ENCODE results near the gene OTOG. TPM values are rescaled to one million over a fixed set of nuclear protein-coding genes. Genes with fewer than 3 reads are reported as not detected.

OTOG gene
- polyA plus RNA-seq, 2 donors = not detected

DNA sequence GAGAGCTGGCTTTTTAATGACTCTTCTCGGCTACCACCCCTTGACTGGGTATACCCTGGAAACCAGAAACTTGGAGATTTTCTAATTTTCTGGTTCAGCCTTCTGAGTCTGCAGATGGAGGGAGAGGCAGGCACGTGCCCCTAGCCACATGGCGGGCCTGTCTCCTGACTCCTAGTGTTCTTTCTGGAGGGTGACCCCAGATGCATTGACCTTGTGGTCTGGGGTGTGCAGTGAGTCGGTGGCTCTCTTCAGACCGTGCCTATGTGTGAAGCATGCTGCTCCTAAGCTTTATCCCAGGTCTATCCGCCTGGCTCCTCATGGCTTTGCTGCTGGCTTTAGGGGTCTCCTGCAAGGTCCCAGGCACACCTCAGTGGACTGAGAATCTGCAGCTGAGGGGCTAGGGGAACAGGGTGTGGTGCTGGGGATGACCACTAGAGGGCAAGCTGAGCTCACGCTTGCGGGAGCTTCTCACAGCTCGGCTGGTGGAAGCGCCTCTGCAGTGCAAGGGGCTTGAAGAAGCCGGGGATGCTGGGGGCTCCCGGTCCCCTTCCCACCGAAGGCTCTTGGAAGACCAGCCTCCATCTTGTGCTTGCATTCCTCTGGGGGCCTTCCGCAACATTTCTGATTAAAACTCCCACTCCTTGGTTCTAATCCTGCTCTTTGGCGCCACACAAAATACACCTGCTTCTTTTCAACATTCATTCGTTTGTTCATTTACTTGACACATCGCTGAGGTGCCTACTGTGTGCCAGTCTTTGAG lies 51.8 kb downstream of the OTOG start:
- no peak overlapping the region for H3K4me3 ChIP-seq (ENCODE audit: low read depth in 1 of 2, low read length in 2 of 2)
- no peaks in the 10 kb centered on the region for H3K27me3 ChIP-seq (ENCODE audit: control insufficient read depth in 1 of 2, insufficient read depth in 2 of 2, low read length in 2 of 2)
- peaks cover 0 to 3% of the 10 kb centered on the region in 2 donors for H3K9me3 ChIP-seq (ENCODE audit: control insufficient read depth in 2 of 2, insufficient read depth in 1 of 2, low read depth in 1 of 2, low read length in 1 of 2)
- 25 to 29% methylated on average over 17 of the region's 17 CpGs for WGBS, 2 donors
- no peak overlapping the region for H3K27ac ChIP-seq (ENCODE audit: low read depth in 2 of 2, low read length in 1 of 2)
- H3K4me1 ChIP-seq (ENCODE audit: control insufficient read depth in 2 of 2, insufficient read depth in 2 of 2, low read length in 1 of 2) = no peaks in the 10 kb centered on the region
- no peaks in the 10 kb centered on the region for H3K36me3 ChIP-seq (ENCODE audit: control insufficient read depth in 2 of 2, insufficient read depth in 2 of 2, low read length in 1 of 2)

DNA sequence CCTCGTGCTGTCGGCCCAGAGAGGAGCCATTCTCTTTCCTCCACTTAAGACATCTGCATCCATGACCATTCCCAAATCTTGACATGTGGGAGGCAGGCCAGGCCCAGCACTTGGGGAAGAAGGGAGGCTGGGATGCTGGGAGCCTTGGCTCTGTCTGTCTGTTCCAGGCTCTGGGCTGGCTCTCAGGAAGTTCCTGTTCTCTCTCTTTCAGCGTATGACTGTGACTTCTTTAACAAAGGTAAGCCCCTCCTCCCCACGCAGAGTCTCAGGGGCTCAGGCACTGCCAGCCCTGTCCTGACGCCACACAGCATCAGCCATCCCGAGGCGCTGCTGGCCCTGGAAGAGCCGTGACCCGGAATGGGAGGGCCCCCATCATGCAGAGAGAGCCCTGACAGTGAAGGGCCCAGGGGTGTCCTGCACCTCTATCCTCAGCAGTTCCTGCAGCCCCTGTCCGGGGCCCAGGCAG lies 52.4 kb downstream of the OTOG start:
- Histone ChIP-seq H3K27me3 (ENCODE audit: control insufficient read depth in 1 of 2, insufficient read depth in 2 of 2, low read length in 2 of 2) (no peaks in the 10 kb centered on the region), H3K9me3 (ENCODE audit: control insufficient read depth in 2 of 2, insufficient read depth in 1 of 2, low read depth in 1 of 2, low read length in 1 of 2) (peaks cover 0 to 3% of the 10 kb centered on the region in 2 donors), H3K27ac (ENCODE audit: low read depth in 2 of 2, low read length in 1 of 2) (no peak overlapping the region), H3K36me3 (ENCODE audit: control insufficient read depth in 2 of 2, insufficient read depth in 2 of 2, low read length in 1 of 2) (no peaks in the 10 kb centered on the region), H3K4me3 (ENCODE audit: low read depth in 1 of 2, low read length in 2 of 2) (no peak overlapping the region), H3K4me1 (ENCODE audit: control insufficient read depth in 2 of 2, insufficient read depth in 2 of 2, low read length in 1 of 2) (no peaks in the 10 kb centered on the region)
- WGBS, 2 donors = 64 to 67% methylated on average over 10 of the region's 10 CpGs

DNA sequence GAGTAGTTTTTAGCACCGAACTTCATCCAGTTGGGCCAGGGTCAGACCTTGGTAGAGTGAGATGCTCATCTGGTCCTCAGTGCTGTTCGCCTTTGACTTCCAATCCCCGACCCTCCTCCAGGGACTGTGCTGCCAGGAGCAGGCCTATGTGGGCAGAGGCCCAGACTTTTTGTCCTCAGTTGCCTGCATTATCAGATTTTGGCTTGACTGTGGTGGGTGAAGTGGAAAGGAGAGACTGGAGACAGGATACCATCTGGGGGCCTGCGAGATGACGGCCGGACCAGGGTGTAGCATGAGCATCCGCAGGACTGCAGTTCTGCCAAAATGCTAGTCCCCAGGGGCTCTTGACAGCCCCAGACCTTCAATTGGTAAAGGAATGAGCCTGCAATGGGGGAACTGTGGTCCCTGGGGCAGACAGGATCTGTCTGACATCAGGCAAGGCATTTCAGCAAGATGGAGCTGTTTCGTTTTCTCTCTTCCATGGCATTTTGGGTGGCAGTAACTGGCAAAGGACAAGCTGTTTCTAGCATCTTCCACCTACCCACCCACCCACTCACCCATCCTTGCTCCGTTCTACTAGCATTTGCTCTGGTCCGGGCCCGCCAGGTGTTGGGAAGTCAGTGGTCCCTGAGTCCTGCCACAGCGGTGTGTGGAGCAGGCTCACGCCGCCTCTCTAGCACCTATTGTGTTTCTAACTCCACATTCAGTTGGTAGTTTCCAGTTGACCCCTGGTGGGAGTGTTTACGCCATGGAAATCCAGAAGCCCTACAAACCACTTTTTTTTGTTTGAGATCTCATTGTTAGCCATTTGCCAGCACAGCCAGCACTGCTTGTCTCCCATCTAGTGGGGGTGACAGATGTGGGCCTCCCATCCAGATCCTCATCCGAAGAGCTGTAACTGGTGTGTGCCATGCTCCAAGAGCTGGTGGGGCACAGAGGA lies 53.5 kb downstream of the OTOG start:
- Histone ChIP-seq H3K4me1 (ENCODE audit: control insufficient read depth in 2 of 2, insufficient read depth in 2 of 2, low read length in 1 of 2) (no peaks in the 10 kb centered on the region), H3K9me3 (ENCODE audit: control insufficient read depth in 2 of 2, insufficient read depth in 1 of 2, low read depth in 1 of 2, low read length in 1 of 2) (no peaks in the 10 kb centered on the region), H3K4me3 (ENCODE audit: low read depth in 1 of 2, low read length in 2 of 2) (no peak overlapping the region), H3K36me3 (ENCODE audit: control insufficient read depth in 2 of 2, insufficient read depth in 2 of 2, low read length in 1 of 2) (no peaks in the 10 kb centered on the region), H3K27me3 (ENCODE audit: control insufficient read depth in 1 of 2, insufficient read depth in 2 of 2, low read length in 2 of 2) (no peaks in the 10 kb centered on the region), H3K27ac (ENCODE audit: low read depth in 2 of 2, low read length in 1 of 2) (no peak overlapping the region)
- 84 to 86% methylated on average over 16 of the region's 16 CpGs for WGBS, 2 donors

DNA sequence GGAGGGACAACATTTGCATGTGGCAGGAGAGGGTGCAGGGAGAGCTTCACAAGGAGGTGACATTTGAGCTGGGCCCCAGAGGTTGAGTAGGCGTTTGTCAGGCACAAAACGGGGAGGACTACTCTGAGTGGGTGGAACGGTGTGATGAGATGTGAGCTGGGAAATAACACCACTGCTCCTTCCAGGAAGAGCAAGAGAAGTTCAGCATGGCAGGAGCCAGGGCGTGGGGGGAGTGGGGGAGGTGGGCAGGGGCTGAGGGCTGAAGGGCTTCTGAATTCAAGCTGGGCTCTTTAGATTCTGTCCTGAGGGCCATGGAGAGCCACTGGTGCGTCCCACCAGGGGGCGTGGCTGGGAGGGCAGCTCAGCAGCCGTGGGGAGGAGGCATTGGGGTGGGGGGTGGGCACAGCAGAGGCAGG lies 54.2 kb downstream of the OTOG start:
- Histone ChIP-seq H3K36me3 (ENCODE audit: control insufficient read depth in 2 of 2, insufficient read depth in 2 of 2, low read length in 1 of 2) (no peaks in the 10 kb centered on the region), H3K27me3 (ENCODE audit: control insufficient read depth in 1 of 2, insufficient read depth in 2 of 2, low read length in 2 of 2) (no peaks in the 10 kb centered on the region), H3K27ac (ENCODE audit: low read depth in 2 of 2, low read length in 1 of 2) (no peak overlapping the region), H3K4me1 (ENCODE audit: control insufficient read depth in 2 of 2, insufficient read depth in 2 of 2, low read length in 1 of 2) (no peaks in the 10 kb centered on the region), H3K9me3 (ENCODE audit: control insufficient read depth in 2 of 2, insufficient read depth in 1 of 2, low read depth in 1 of 2, low read length in 1 of 2) (no peaks in the 10 kb centered on the region), H3K4me3 (ENCODE audit: low read depth in 1 of 2, low read length in 2 of 2) (no peak overlapping the region)
- 50 to 57% methylated on average over 7 of the region's 7 CpGs for WGBS, 2 donors

DNA sequence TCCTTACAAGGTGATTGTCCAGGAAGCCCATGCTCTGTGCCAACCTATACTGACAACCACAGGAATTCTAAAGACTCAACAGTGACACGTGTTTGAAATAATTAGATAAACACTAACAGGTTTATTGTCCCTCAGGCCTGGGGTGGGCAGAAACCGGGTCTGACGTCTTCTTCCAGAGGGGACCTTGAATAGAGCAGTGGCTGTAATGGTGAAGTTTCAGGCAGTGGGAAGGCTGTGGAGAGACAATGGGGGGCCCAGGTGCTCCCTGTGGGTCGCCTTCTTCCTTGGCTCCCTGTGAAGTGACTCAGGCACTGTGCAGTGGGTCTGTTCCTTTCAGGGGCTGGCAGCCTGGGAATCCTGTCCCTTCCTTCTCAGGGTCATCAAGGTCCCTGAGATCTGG lies 54.6 kb downstream of the OTOG start:
- no peaks in the 10 kb centered on the region for H3K27me3 ChIP-seq (ENCODE audit: control insufficient read depth in 1 of 2, insufficient read depth in 2 of 2, low read length in 2 of 2)
- H3K27ac ChIP-seq (ENCODE audit: low read depth in 2 of 2, low read length in 1 of 2) = no peak overlapping the region
- no peaks in the 10 kb centered on the region for H3K36me3 ChIP-seq (ENCODE audit: control insufficient read depth in 2 of 2, insufficient read depth in 2 of 2, low read length in 1 of 2)
- no peaks in the 10 kb centered on the region for H3K9me3 ChIP-seq (ENCODE audit: control insufficient read depth in 2 of 2, insufficient read depth in 1 of 2, low read depth in 1 of 2, low read length in 1 of 2)
- WGBS, 2 donors = 65 to 71% methylated on average over 4 of the region's 4 CpGs
- no peak overlapping the region for H3K4me3 ChIP-seq (ENCODE audit: low read depth in 1 of 2, low read length in 2 of 2)
- no peaks in the 10 kb centered on the region for H3K4me1 ChIP-seq (ENCODE audit: control insufficient read depth in 2 of 2, insufficient read depth in 2 of 2, low read length in 1 of 2)

DNA sequence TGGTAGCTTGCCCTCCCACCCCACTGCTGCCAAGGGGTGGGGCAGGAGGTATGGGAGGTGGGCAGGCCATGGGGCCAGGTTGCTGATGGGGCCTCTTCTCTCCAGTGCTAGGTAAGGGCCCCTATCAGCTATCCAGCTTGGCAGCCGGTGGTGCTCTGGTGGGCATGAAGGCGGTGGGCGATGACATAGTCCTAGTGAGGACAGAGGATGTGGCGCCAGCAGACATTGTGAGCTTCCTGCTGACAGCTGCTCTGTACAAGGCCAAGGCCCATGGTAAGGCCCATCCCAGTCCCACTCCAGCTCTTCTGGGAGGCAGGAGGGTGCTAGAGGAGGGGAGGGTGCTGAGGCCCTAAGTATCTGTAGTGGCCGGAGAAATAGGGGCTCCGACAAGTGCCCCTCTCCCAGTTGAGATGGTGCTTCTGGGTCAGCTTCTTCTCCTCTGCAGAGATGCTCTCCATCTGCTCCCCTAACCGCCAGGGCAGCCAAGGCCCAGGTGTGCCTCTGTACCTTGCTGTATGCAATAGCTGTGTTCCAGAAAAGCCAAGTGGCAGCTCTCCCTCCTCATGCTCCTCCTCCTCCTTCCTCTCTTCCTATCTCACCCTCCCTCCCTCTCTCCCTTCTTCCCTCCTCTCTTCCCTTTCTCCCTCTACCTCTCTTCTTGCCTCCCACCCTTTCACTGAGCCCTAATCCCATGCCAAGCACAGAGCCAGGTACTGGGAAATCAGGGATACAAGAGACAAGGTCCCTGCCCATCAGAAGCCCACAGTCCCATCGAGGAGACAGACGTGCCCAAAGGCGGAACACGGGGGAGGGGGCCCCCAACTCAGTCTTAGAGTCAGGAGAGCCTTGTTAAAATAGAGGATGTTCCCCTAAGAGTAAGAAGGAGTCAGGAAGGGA lies 55.3 kb downstream of the OTOG start:
- Histone ChIP-seq H3K4me3 (ENCODE audit: low read depth in 1 of 2, low read length in 2 of 2) (no peak overlapping the region), H3K4me1 (ENCODE audit: control insufficient read depth in 2 of 2, insufficient read depth in 2 of 2, low read length in 1 of 2) (no peaks in the 10 kb centered on the region), H3K9me3 (ENCODE audit: control insufficient read depth in 2 of 2, insufficient read depth in 1 of 2, low read depth in 1 of 2, low read length in 1 of 2) (no peaks in the 10 kb centered on the region), H3K27ac (ENCODE audit: low read depth in 2 of 2, low read length in 1 of 2) (no peak overlapping the region), H3K27me3 (ENCODE audit: control insufficient read depth in 1 of 2, insufficient read depth in 2 of 2, low read length in 2 of 2) (no peaks in the 10 kb centered on the region), H3K36me3 (ENCODE audit: control insufficient read depth in 2 of 2, insufficient read depth in 2 of 2, low read length in 1 of 2) (no peaks in the 10 kb centered on the region)
- 87 to 88% methylated on average over 10 to 11 of the region's 11 CpGs for WGBS, 2 donors

DNA sequence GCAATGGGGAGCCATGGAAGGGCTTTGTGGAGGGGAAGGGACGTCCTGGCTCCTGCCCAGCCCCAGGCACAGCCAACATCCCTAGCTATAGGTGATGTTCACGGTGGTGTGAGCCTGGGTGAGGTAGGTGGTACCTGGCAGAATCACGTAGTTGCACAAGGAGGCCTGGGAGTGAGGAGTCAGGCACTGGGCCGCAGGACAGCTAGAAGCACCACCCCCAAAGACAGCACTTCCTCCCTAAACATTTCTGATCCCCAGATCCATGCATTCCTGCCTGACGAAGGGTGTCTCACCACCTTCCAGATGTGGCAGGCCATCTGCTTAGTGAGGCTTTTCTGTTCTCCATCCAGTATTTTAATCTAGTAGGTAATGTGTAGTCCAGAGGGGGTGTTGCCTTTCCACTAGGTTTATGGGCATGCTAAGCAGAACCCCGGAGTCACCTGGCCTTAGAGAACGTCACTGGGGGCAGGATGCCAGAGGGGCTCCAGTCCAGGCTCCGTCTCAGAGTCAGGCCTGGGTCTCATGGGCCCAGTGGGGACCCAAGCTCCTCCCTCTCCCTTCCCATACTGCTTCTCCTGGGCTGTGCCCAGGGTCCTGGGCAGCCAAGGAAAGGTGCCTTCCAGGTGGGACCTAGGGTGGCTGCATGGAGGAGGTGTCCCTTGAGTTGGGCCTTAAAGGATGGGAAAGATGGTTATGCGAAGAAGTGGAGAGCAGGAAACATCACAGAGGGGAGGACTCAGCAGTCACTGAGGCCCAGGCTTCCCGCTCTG lies 56.2 kb downstream of the OTOG start:
- H3K9me3 ChIP-seq (ENCODE audit: control insufficient read depth in 2 of 2, insufficient read depth in 1 of 2, low read depth in 1 of 2, low read length in 1 of 2) = no peaks in the 10 kb centered on the region
- no peak overlapping the region for H3K27ac ChIP-seq (ENCODE audit: low read depth in 2 of 2, low read length in 1 of 2)
- WGBS, 2 donors = 68 to 71% methylated on average over 10 of the region's 10 CpGs
- H3K4me3 ChIP-seq (ENCODE audit: low read depth in 1 of 2, low read length in 2 of 2) = no peak overlapping the region
- no peaks in the 10 kb centered on the region for H3K27me3 ChIP-seq (ENCODE audit: control insufficient read depth in 1 of 2, insufficient read depth in 2 of 2, low read length in 2 of 2)
- no peaks in the 10 kb centered on the region for H3K36me3 ChIP-seq (ENCODE audit: control insufficient read depth in 2 of 2, insufficient read depth in 2 of 2, low read length in 1 of 2)
- no peaks in the 10 kb centered on the region for H3K4me1 ChIP-seq (ENCODE audit: control insufficient read depth in 2 of 2, insufficient read depth in 2 of 2, low read length in 1 of 2)

DNA sequence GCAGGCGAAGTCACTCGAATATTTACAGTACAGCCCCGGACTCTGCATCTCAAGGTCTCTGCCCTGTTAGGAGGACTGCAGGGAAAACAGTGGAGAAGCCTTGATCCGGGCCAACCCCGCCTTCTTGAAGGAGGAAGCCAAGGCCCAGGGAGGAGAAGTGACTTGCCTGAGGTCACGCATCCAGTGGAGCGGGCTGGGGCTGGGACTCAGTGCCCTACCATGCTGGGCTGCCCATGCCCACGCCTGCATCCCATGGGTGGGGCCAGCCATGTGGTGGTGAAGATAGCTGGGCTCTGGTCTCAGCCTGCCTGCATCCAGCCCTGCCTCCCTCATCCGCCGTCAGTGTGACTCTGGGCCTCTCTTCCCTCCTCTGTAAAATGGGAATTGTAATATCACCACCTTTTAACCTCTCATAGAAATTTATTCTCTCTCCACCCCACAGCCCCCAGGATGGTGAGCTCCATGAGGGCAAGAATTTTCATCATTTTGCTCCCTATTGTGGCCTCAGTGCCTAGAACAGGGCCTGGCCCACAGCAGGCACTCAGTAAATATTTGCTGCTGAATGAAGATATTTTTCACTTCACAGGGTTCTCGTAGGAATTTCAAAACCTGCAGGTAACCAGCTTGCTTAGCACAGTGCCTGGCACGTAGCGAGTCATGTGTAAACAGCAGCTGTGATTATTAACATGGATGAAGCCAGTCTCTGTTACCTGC lies 57.3 kb downstream of the OTOG start:
- no peaks in the 10 kb centered on the region for H3K9me3 ChIP-seq (ENCODE audit: control insufficient read depth in 2 of 2, insufficient read depth in 1 of 2, low read depth in 1 of 2, low read length in 1 of 2)
- no peaks in the 10 kb centered on the region for H3K36me3 ChIP-seq (ENCODE audit: control insufficient read depth in 2 of 2, insufficient read depth in 2 of 2, low read length in 1 of 2)
- no peak overlapping the region for H3K4me3 ChIP-seq (ENCODE audit: low read depth in 1 of 2, low read length in 2 of 2)
- no peak overlapping the region for H3K27ac ChIP-seq (ENCODE audit: low read depth in 2 of 2, low read length in 1 of 2)
- no peaks in the 10 kb centered on the region for H3K4me1 ChIP-seq (ENCODE audit: control insufficient read depth in 2 of 2, insufficient read depth in 2 of 2, low read length in 1 of 2)
- no peaks in the 10 kb centered on the region for H3K27me3 ChIP-seq (ENCODE audit: control insufficient read depth in 1 of 2, insufficient read depth in 2 of 2, low read length in 2 of 2)
- WGBS, 2 donors = 60 to 62% methylated on average over 13 of the region's 13 CpGs

All from esophagus (tissue), 2 donors.